NCI-H526 treated with DMSO at 0.1 percent for 48 hours (cell line): Measurements from ENCODE around the gene PHOX2A.

Source experiments
- DNase-seq: peaks from one replicate; lab custom pipeline; 2025; lab: John Stamatoyannopoulos, UW

Gene PHOX2A

GRCh38 chr11:72233773-72234513, 10.0 kb downstream of the PHOX2A start:
- DNase-seq = no peak

GRCh38 chr11:72233056-72233772, 10.8 kb downstream of the PHOX2A start:
- no peak for DNase-seq

- no peak for DNase-seq
Observed at GRCh38 chr11:72232260-72233055, 11.5 kb downstream of the PHOX2A start.

GRCh38 chr11:72231396-72232259, 12.3 kb downstream of the PHOX2A start:
- DNase-seq = no peak

GRCh38 chr11:72230764-72231365, 13.1 kb downstream of the PHOX2A start:
- no peak for DNase-seq

GRCh38 chr11:72229925-72230763, 13.8 kb downstream of the PHOX2A start:
- no peak for DNase-seq

GRCh38 chr11:72229336-72229924, 14.5 kb downstream of the PHOX2A start:
- no peak for DNase-seq

GRCh38 chr11:72228844-72229231, 15.1 kb downstream of the PHOX2A start:
- DNase-seq = no peak

GRCh38 chr11:72228229-72228843, 15.6 kb downstream of the PHOX2A start:
- DNase-seq = no peak

GRCh38 chr11:72227316-72228228, 16.4 kb downstream of the PHOX2A start:
- DNase-seq = no peak

- DNase-seq = no peak
Observed at GRCh38 chr11:72226701-72227100, 17.3 kb downstream of the PHOX2A start.

- no peak for DNase-seq
Observed at GRCh38 chr11:72225411-72225951, 18.5 kb downstream of the PHOX2A start.

- no peak for DNase-seq
Observed at GRCh38 chr11:72224564-72225410, 19.2 kb downstream of the PHOX2A start, which contains the start of gene INPPL1. INPPL1 (plus strand) TSS chr11:72224767; CDS start chr11:72224985, 218 bp downstream.

GRCh38 chr11:72223615-72224563, 20.1 kb downstream of the PHOX2A start:
- peak; percentile 79 for DNase-seq

GRCh38 chr11:72222907-72223614, 20.9 kb downstream of the PHOX2A start:
- DNase-seq = peak; percentile 92
